Measurements from ENCODE around the gene UFC1. TPM values are rescaled to one million over a fixed set of nuclear protein-coding genes. Genes with fewer than 3 reads are reported as not detected.
A peak's percentile ranks its signal among the peaks of the same experiment; 100 is the strongest.

UFC1 gene
- total and polyA plus RNA-seq, 2 of the 13 experiments (the other 11 are each of a cell fraction or from before 2014, with no cell fraction given) = 72.8 to 85.2 TPM

DNA sequence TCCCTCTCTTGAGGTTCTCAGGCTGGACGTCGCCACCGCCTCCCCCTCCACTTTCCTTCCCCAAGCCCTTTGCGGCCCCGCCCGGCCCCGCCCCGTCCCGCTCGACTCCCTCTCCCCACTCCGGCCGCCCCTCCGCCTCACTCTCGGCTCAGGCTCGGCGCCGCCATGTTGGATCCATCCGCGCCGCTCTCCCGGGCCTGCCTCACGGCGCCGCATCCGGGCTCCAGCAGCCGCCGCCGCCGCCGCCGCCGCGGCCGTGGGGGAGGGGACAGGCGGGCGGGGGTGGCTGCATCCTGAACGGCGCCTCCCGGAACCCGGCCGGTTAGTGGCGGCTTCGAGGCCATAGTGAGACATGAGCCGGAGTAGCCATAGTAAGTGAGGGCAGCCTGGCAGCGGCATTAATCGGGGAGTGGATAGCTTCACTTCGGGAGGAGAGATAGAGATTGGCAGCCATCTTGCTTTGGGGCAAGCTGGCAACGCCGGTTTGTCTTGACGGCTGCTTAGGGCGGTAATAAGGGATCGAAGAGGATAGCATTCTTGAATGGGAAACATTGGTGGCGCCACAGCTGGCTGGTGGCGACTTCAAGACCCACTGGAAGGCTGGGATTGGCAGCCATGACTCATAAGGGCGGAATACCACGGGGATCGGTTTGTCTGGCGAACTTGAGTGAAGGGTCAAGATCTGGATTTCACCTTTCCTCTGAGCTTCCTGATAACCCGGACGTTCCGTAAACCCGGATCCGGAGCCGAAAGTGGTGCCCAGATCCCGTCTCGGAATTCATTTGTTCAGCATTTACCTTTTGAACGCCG, 21.2 kb upstream of the UFC1 start, which contains the start of gene DEDD (continued):
- TF ChIP-seq PHF21A (CRISPR knock-in tag; IDR thresholded peaks at IDR 0.05) (peak; percentile 64), ZNF589 (CRISPR knock-in tag; conservative IDR thresholded peaks at IDR 0.05) (peak; percentile 67; the same call in 1 of the 2 replicates), TBP (CRISPR knock-in tag; IDR thresholded peaks at IDR 0.05) (no peak), ZNF12 (CRISPR knock-in tag; IDR thresholded peaks at IDR 0.05) (no peak), ZNF670 (CRISPR knock-in tag; IDR thresholded peaks at IDR 0.05; ENCODE audit: borderline replicate concordance) (peak; percentile 17; the same call in 1 of the 2 replicates), CREM (IDR thresholded peaks at IDR 0.05) (peak; percentile 79), CREM (CRISPR knock-in tag; IDR thresholded peaks at IDR 0.05) (no peak), FOSL2 (CRISPR knock-in tag; IDR thresholded peaks at IDR 0.05) (peak; percentile 84), POLR2A (IDR thresholded peaks at IDR 0.05; ENCODE audit: insufficient read depth in 1 of 2, low read depth in 2 of 2, low read length in 2 of 2) (peak in 1 of 2 experiments; percentile 51; a peak in 2 of 4 replicates), KMT2B (CRISPR knock-in tag; IDR thresholded peaks at IDR 0.05) (no peak), HMGXB3 (CRISPR knock-in tag; IDR thresholded peaks at IDR 0.05; ENCODE audit: borderline replicate concordance) (0 out of 2 replicates have a peak, but pooled peaks have one; percentile 21), ATF1 (CRISPR knock-in tag; IDR thresholded peaks at IDR 0.05) (0 out of 2 replicates have a peak, but pooled peaks have one; percentile 53), ZNF639 (CRISPR knock-in tag; conservative IDR thresholded peaks at IDR 0.05) (peak; percentile 98), CREB1 (IDR thresholded peaks at IDR 0.05) (no peak), CREB1 (CRISPR knock-in tag; IDR thresholded peaks at IDR 0.05) (peak; percentile 63), ZSCAN12 (CRISPR knock-in tag; IDR thresholded peaks at IDR 0.05) (no peak), HOXA3 (CRISPR knock-in tag; IDR thresholded peaks at IDR 0.05) (peak; percentile 97), ZNF264 (CRISPR knock-in tag; IDR thresholded peaks at IDR 0.05) (0 out of 2 replicates have a peak, but pooled peaks have one; percentile 52), FOSL1 (CRISPR knock-in tag; IDR thresholded peaks at IDR 0.05; ENCODE audit: borderline replicate concordance) (peak; percentile 31; the same call in 1 of the 2 replicates), ZNF143 (CRISPR knock-in tag; IDR thresholded peaks at IDR 0.05) (peak; percentile 68), DR1 (CRISPR knock-in tag; IDR thresholded peaks at IDR 0.05) (0 out of 2 replicates have a peak, but pooled peaks have one; percentile 6)
- TF ChIP-seq, protein P1, sequence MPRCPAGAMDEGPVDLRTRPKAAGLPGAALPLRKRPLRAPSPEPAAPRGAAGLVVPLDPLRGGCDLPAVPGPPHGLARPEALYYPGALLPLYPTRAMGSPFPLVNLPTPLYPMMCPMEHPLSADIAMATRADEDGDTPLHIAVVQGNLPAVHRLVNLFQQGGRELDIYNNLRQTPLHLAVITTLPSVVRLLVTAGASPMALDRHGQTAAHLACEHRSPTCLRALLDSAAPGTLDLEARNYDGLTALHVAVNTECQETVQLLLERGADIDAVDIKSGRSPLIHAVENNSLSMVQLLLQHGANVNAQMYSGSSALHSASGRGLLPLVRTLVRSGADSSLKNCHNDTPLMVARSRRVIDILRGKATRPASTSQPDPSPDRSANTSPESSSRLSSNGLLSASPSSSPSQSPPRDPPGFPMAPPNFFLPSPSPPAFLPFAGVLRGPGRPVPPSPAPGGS (CRISPR knock-in tag; IDR thresholded peaks at IDR 0.05) = 0 out of 2 replicates have a peak, but pooled peaks have one; percentile 37
- TF ChIP-seq, protein P2, sequence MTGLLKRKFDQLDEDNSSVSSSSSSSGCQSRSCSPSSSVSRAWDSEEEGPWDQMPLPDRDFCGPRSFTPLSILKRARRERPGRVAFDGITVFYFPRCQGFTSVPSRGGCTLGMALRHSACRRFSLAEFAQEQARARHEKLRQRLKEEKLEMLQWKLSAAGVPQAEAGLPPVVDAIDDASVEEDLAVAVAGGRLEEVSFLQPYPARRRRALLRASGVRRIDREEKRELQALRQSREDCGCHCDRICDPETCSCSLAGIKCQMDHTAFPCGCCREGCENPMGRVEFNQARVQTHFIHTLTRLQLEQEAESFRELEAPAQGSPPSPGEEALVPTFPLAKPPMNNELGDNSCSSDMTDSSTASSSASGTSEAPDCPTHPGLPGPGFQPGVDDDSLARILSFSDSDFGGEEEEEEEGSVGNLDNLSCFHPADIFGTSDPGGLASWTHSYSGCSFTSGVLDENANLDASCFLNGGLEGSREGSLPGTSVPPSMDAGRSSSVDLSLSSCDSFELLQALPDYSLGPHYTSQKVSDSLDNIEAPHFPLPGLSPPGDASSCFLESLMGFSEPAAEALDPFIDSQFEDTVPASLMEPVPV (CRISPR knock-in tag; IDR thresholded peaks at IDR 0.05) = 0 out of 2 replicates have a peak, but pooled peaks have one; percentile 43

Measured in HepG2 (cell line).